Muscle layer of duodenum (tissue), 2 donors: ENCODE measurements around the gene DAAM1.

Experiments used
- H3K27ac ChIP-seq: one replicate; pipeline ENCODE4 v1.7.0; 2013; ENCODE audit warnings: mild to moderate bottlenecking, low read length
- H3K27me3 ChIP-seq: one replicate; pipeline ENCODE4 v1.7.0; 2013; ENCODE audit warnings: low read depth, mild to moderate bottlenecking, control low read depth, low read length
- H3K36me3 ChIP-seq, 2 donors: one replicate each; pipeline ENCODE4 v1.7.0; 2013; ENCODE audit warnings: low read length in 2 of 2, control low read depth in 1 of 2, mild to moderate bottlenecking in 1 of 2; ENCODE audit not compliant: insufficient read depth in 2 of 2, control insufficient read depth in 1 of 2
- H3K4me1 ChIP-seq, 2 donors: one replicate each; pipeline ENCODE4 v1.7.0; 2013; ENCODE audit warnings: low read length in 2 of 2, mild to moderate bottlenecking in 2 of 2, control low read depth in 1 of 2, moderate library complexity in 1 of 2; ENCODE audit not compliant: insufficient read depth in 2 of 2, control insufficient read depth in 1 of 2
- H3K4me3 ChIP-seq, 2 donors: one replicate each; pipeline ENCODE4 v1.7.0; 2013; ENCODE audit warnings: low read length in 2 of 2, low read depth in 1 of 2, mild to moderate bottlenecking in 1 of 2
- H3K9me3 ChIP-seq, 2 donors: one replicate each; pipeline ENCODE4 v1.7.0; 2013; ENCODE audit warnings: low read length in 2 of 2, control low read depth in 1 of 2, mild to moderate bottlenecking in 1 of 2; ENCODE audit not compliant: control insufficient read depth in 1 of 2
- donor health status: healthy.

Gene DAAM1

DNA sequence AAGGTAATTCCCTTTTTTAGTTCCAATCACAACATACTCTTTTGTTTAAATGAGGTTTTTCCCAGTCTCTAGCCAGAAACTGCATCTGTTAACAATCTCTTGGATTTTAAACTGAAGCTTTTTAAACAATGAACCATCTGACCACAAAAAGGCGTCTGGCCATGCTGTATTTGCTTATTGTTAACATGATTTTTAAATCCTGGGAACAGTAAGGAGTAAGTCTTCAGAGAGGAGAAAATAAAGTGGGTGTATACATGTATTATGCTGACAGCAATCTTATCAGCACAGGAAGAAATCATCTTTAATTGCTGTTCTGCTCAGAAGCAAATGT lies 106.2 kb downstream of the DAAM1 start:
- Histone ChIP-seq H3K27ac (peak overlapping the region; percentile 57), H3K4me1 (peaks cover 0 to 31% of the 10 kb centered on the region in 2 donors), H3K36me3 (peaks cover 13 to 15% of the 10 kb centered on the region in 2 donors)

DNA sequence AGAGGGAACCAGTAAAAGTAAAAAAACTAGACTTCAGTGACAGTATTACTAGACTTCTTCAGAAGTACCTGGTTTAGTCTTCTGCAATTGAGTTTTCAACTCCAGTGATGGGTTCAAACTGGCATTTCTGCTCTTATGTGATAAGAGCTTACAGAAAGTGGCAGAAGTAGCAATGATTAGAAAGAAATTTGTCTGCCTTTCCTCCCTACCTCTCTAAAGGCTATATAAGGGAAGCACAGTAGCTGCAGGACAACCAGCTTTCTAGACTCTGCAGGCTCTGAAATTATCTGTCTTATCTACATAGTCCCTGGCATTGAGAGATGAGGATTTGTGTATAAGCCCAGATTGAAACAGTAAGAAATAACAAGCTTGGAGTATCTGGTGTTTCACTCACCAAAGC lies 107.5 kb downstream of the DAAM1 start:
- H3K36me3 ChIP-seq, result peaks cover 13 to 15% of the 10 kb centered on the region in 2 donors
- H3K27ac ChIP-seq, result no peak overlapping the region
- H3K9me3 ChIP-seq, result no peaks in the 10 kb centered on the region
- no peak overlapping the region for H3K4me3 ChIP-seq
- no peaks in the 10 kb centered on the region for H3K27me3 ChIP-seq
- H3K4me1 ChIP-seq, result peaks cover 0 to 31% of the 10 kb centered on the region in 2 donors

More for the DNA sequence above, 106.2 kb downstream of the DAAM1 start:
- no peaks in the 10 kb centered on the region for H3K9me3 ChIP-seq
- no peak overlapping the region for H3K4me3 ChIP-seq
- H3K27me3 ChIP-seq, result no peaks in the 10 kb centered on the region

DNA sequence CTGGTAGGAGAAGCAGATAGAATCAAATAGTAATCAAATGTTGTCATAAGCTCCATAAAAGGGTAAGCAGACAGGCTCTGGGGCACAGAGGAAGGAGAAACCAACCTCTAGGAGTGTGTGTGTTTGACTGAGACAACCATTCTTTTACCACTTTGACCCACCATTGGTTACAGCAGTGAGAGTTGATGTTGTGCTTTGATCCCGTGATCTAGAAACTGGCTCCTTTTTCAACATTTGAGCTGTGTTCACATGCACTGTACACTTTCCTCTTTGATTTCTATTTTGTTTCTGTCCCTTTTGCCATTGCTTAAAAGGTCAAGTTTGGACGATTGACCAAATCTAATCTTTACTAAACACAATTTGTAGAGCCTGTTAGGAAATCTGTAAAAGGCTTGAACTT lies 108.0 kb downstream of the DAAM1 start:
- Histone ChIP-seq H3K4me1 (peaks cover 0 to 31% of the 10 kb centered on the region in 2 donors), H3K27me3 (no peaks in the 10 kb centered on the region), H3K9me3 (no peaks in the 10 kb centered on the region), H3K27ac (no peak overlapping the region), H3K4me3 (no peak overlapping the region), H3K36me3 (peaks cover 9 to 12% of the 10 kb centered on the region in 2 donors)

DNA sequence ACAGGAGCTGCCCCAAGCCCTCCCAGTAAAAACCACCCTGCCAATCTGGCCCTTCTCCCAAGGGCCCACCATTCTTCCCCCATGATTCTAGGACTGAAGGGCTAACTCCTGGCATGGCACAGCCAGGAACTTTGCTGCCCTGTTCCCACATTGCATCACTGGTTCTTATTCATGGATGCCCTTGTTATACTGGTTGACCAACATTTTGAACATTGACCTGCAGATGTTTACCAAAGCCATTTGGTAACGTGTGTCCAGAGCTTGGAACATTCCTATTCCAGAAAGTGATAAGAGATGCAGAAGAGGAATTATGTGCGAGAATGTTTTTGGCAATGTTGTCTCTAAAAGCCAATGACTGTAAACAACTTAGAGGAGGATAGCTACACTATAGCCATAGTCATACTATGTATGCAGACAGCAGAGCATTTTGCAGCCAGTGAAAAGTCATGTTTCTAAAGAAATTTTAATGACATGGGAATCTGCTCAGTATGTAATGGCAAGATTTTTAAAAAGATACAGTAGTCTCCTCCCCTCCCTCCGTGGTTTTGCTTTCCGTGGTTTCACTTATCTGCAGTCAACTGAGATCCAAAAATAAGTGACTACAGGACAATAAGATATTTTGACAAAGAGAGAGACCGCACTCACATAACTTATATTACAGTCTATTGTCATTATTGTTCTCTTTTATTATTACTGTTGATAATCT lies 108.8 kb downstream of the DAAM1 start:
- Histone ChIP-seq H3K9me3 (no peaks in the 10 kb centered on the region), H3K4me1 (peaks cover 0 to 34% of the 10 kb centered on the region in 2 donors), H3K36me3 (peaks cover 2 to 5% of the 10 kb centered on the region in 2 donors), H3K27me3 (no peaks in the 10 kb centered on the region), H3K4me3 (no peak overlapping the region), H3K27ac (no peak overlapping the region)

DNA sequence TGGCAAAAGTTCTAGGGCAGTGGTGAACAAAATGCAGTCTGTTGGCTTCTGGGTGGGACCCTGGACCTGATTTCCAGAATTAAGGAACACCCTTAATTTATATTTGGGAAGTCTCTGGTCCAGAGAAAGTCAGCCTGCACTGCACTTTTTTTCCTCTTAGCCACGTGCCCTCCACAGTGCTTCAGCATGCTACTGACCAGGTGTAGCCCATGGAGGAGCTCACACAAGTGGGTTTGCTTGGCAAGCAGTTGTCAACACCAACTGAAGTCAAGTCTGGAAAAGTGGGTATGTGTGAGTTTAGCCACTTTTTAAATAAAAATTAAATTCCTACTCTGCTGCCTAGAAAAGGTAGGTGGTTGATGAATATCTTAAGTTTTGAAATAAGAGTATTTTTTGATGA lies 111.3 kb downstream of the DAAM1 start:
- no peak overlapping the region for H3K27ac ChIP-seq
- H3K4me1 ChIP-seq, result peaks cover 0 to 30% of the 10 kb centered on the region in 2 donors

DNA sequence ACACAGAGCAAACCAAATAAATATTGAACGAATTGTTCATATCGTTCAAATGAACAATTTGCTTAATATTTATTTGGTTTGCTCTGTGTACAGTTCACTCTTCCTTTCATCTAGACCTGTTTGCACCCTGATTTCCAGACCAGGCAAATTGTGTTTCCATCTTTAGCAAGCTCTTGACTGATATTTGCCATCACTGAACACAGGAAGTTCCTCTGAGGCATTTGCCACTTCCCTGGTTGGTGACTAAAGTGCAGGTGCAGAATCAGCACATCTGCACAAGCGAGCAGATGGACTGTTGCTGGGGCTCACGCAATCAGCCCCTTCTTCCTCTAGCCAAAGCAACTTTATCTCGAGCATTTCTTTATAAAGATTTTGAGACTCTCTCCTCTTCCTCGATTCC lies 112.9 kb downstream of the DAAM1 start:
- peaks cover 0 to 34% of the 10 kb centered on the region in 2 donors for H3K4me1 ChIP-seq
- no peak overlapping the region for H3K27ac ChIP-seq
- no peak overlapping the region for H3K4me3 ChIP-seq
- no peaks in the 10 kb centered on the region for H3K9me3 ChIP-seq
- no peaks in the 10 kb centered on the region for H3K27me3 ChIP-seq
- no peaks in the 10 kb centered on the region for H3K36me3 ChIP-seq

More for the DNA sequence above, 111.3 kb downstream of the DAAM1 start:
- Histone ChIP-seq H3K27me3 (no peaks in the 10 kb centered on the region), H3K36me3 (no peaks in the 10 kb centered on the region), H3K9me3 (no peaks in the 10 kb centered on the region), H3K4me3 (no peak overlapping the region)

DNA sequence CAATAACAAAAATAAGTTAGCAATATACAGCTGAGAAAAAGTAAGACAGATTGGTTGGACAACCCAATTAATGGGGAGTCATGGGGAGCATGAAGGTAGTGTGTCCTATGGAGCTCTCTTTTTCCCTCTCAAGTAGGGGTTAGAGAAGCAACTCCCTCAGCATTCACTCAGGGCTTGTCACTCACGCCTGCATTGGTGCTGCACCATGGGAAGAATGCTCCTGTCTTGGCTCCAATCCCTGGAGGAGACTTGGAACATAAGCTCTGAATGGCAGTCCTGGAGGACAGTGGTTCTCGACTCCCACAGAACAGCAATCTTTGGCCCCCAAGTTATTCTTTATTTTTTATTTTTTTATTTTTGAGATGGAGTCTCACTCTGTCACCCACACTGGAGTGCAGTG lies 113.8 kb downstream of the DAAM1 start:
- Histone ChIP-seq H3K36me3 (no peaks in the 10 kb centered on the region), H3K27ac (no peak overlapping the region), H3K27me3 (no peaks in the 10 kb centered on the region), H3K4me1 (peaks cover 0 to 30% of the 10 kb centered on the region in 2 donors), H3K9me3 (no peaks in the 10 kb centered on the region), H3K4me3 (no peak overlapping the region)

DNA sequence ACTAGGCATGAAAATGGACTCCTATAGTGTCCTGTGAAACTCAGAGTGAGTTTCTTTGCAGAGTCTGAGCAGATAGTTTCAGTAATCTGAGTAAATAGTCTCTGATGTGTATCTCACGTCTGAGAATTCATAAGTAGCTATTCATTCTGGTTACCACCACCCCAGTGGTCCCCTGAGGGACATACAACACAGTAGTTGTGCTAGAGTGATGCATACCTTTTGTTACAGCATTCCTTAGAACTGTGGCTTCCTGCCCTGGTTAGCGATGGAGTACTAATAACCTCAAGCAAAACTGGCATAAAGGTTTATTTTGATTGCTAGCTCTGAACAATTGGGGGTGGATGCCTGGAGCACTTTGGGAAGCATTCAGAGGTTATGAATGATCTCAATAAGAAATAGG lies 114.7 kb downstream of the DAAM1 start:
- H3K36me3 ChIP-seq, result no peaks in the 10 kb centered on the region
- H3K4me3 ChIP-seq, result no peak overlapping the region
- peaks cover 0 to 33% of the 10 kb centered on the region in 2 donors for H3K4me1 ChIP-seq
- no peak overlapping the region for H3K27ac ChIP-seq
- H3K9me3 ChIP-seq, result no peaks in the 10 kb centered on the region
- no peaks in the 10 kb centered on the region for H3K27me3 ChIP-seq

DNA sequence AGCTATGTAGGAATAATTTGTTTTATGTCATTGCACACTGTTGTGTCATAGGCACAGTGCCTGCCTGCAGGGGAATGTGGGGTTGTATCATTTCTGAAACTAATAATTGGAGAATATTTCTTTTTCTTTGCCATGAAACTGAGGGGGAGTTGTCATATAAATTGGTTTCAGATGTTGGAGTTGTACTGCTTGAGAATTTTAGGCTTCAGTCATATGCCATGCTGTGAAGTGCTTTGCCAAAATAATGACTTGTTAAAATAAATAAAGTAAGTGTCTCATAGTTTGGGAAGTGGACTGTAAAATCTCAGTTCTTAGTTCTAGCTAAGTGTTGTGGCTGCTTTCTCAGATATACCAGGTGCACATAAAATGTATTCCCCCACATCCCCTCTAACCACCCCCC lies 116.8 kb downstream of the DAAM1 start:
- H3K4me1 ChIP-seq, result peaks cover 0 to 42% of the 10 kb centered on the region in 2 donors
- peak overlapping the region; percentile 49 for H3K27ac ChIP-seq
- no peak overlapping the region for H3K4me3 ChIP-seq

DNA sequence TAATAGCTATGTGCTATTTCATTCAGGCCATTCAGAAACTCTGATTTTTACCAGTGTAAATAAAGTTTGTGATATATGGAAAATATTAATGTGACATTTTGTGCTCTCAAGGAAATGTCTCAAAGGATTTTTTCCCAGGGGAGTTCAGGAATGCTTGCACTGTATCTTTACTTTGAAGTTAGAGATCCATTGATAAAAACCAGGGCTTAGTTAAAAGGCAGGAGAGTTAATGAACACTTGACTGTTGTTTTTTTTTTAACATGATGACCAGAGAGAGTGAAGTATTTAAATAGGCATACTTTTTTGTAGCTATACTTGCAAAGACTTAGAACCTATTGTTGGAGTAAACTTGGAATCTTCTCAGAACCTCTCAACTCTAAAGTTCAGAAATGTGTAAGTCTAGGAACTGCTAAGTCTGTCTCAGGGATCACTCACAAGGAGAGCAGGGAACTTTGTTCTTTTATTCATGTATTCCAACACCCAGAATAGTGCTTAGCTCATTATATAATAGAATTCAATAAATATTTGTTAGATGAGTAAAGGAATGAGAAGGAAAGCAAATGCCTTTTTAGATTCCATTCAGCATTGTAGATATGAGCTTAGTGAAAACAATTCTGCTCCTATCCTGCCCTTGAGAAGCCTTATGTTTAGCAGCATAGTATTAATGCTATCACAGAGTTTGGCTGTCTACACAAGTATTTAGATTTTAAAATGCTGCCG lies 117.5 kb downstream of the DAAM1 start:
- no peaks in the 10 kb centered on the region for H3K9me3 ChIP-seq
- peaks cover 0 to 42% of the 10 kb centered on the region in 2 donors for H3K4me1 ChIP-seq
- no peaks in the 10 kb centered on the region for H3K36me3 ChIP-seq
- H3K27me3 ChIP-seq, result no peaks in the 10 kb centered on the region
- no peak overlapping the region for H3K4me3 ChIP-seq
- peak overlapping the region; percentile 56 for H3K27ac ChIP-seq

More for the DNA sequence above, 116.8 kb downstream of the DAAM1 start:
- H3K9me3 ChIP-seq, result no peaks in the 10 kb centered on the region
- no peaks in the 10 kb centered on the region for H3K36me3 ChIP-seq
- no peaks in the 10 kb centered on the region for H3K27me3 ChIP-seq

DNA sequence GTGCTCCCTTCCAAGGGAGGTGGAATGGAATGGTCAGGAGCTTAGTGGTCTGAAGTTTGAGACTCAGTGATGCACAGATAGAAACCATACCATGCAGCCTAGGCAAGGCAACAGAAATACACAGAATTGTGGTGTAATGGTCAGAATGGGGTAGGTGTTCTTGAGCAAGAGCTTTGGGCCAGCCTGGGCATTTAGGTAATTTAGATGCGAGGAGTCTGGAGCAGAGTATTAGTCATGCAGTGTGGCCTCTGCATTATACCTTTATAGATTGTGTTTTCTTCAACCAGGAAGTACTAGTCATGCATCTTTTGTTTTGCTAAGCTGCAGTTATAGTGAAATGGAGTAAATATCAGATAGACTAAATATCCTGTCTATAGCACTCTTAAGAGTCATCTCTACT lies 118.3 kb downstream of the DAAM1 start:
- H3K27ac ChIP-seq, result peak overlapping the region; percentile 56
- peaks cover 0 to 42% of the 10 kb centered on the region in 2 donors for H3K4me1 ChIP-seq
- H3K27me3 ChIP-seq, result no peaks in the 10 kb centered on the region
- no peaks in the 10 kb centered on the region for H3K9me3 ChIP-seq
- H3K36me3 ChIP-seq, result no peaks in the 10 kb centered on the region
- no peak overlapping the region for H3K4me3 ChIP-seq
